HEK293 (cell line): Measurements from ENCODE around the gene RASA3.

Experiments used
- CTCF ChIA-PET: fragments of 350-600 bp; formaldehyde crosslinking; extraction: SDS; loops from one replicate; lab custom pipeline; 2021; ENCODE audit warnings: antibody characterized with exemption; lab: Yijun Ruan, JAX
- POLR2A ChIA-PET: fragments of 300-600 bp; formaldehyde crosslinking; extraction: SDS; loops from one replicate; lab custom pipeline; 2020; ENCODE audit warnings: antibody characterized with exemption, inconsistent platforms; lab: Yijun Ruan, JAX
- H3K27ac ChIP-seq: fragments of 200-500 bp; sonication (Bioruptor generic); 2 replicates; pipeline ENCODE4 v1.5.1; 2014; ENCODE audit warnings: low read depth, low read length, control low read depth, inconsistent platforms; ENCODE audit errors: extremely low read depth
- H3K36me3 ChIP-seq, 2 experiments: fragments of 200-500 bp in 1 of 2; sonication (Bioruptor generic) in 1 of 2; 1 replicate in 1 of 2; 2 replicates in 1 of 2; pipeline ENCODE4 v1.5.1; 2014 to 2017; ENCODE audit warnings: inconsistent platforms in 2 of 2, low read length in 2 of 2; ENCODE audit not compliant: control insufficient read depth in 2 of 2, insufficient read depth in 1 of 2
- H3K4me1 ChIP-seq: fragments of 200-500 bp; sonication (Bioruptor generic); 2 replicates; pipeline ENCODE4 v1.5.1; 2014; ENCODE audit warnings: mild to moderate bottlenecking, low read length, inconsistent platforms; ENCODE audit not compliant: control insufficient read depth, insufficient read depth
- H3K4me3 ChIP-seq: 2 replicates; pipeline ENCODE4 v1.5.1; 2011; ENCODE audit warnings: low read depth, mild to moderate bottlenecking, control low read depth, low read length, moderate library complexity
- H3K9me3 ChIP-seq: fragments of 200-500 bp; sonication (Bioruptor generic); 2 replicates; pipeline ENCODE4 v1.5.1; 2014; ENCODE audit warnings: low read depth, low read length, inconsistent platforms; ENCODE audit not compliant: control insufficient read depth, insufficient read depth
- GLI4 ChIP-seq: fragments of 450-650 bp; formaldehyde crosslinking; IDR thresholded peaks from 2 replicates; pipeline ENCODE4 v1.5.1; 2016; ENCODE audit warnings: missing biosample characterization, missing genetic modification characterization
- PRDM1 ChIP-seq: fragments of 450-650 bp; formaldehyde crosslinking; IDR thresholded peaks from 2 replicates; pipeline ENCODE4; 2016; ENCODE audit warnings: missing biosample characterization, missing genetic modification characterization
- SCRT1 ChIP-seq: fragments of 450-650 bp; formaldehyde crosslinking; IDR thresholded peaks from 2 replicates; pipeline ENCODE4 v1.5.1; 2016; ENCODE audit warnings: missing biosample characterization, missing genetic modification characterization, borderline replicate concordance
- SP3 ChIP-seq: fragments of 450-650 bp; formaldehyde crosslinking; IDR thresholded peaks from 2 replicates; pipeline ENCODE4 v1.5.1; 2016; ENCODE audit warnings: missing biosample characterization, missing genetic modification characterization
- ZNF214 ChIP-seq: fragments of 450-650 bp; formaldehyde crosslinking; IDR thresholded peaks from 2 replicates; pipeline ENCODE4 v1.5.1; 2017; ENCODE audit warnings: missing biosample characterization, mild to moderate bottlenecking, missing genetic modification characterization, borderline replicate concordance
- ZNF223 ChIP-seq: fragments of 450-650 bp; formaldehyde crosslinking; IDR thresholded peaks from 2 replicates; pipeline ENCODE4 v1.5.1; 2016; ENCODE audit warnings: missing biosample characterization, missing genetic modification characterization
- ZNF404 ChIP-seq: fragments of 450-650 bp; formaldehyde crosslinking; IDR thresholded peaks from 2 replicates; pipeline ENCODE4 v1.5.1; 2017; ENCODE audit warnings: missing biosample characterization, missing genetic modification characterization
- ZNF426 ChIP-seq: fragments of 450-650 bp; formaldehyde crosslinking; IDR thresholded peaks from 2 replicates; pipeline ENCODE4 v1.5.1; 2017; ENCODE audit warnings: missing biosample characterization, missing genetic modification characterization, mild to moderate bottlenecking, inconsistent platforms, moderate library complexity
- ZNF530 ChIP-seq: fragments of 450-650 bp; formaldehyde crosslinking; IDR thresholded peaks from 2 replicates; pipeline ENCODE4 v1.5.1; 2016; ENCODE audit warnings: low read depth, missing biosample characterization, missing genetic modification characterization
- ZNF626 ChIP-seq: fragments of 450-650 bp; sonication (Bioruptor Pico); formaldehyde crosslinking; IDR thresholded peaks from 2 replicates; pipeline ENCODE4 v1.5.1; 2018; ENCODE audit warnings: missing biosample characterization, missing genetic modification characterization, inconsistent platforms
- ZNF660 ChIP-seq: fragments of 450-650 bp; IDR thresholded peaks from 2 replicates; pipeline ENCODE4 v1.5.1; 2018; ENCODE audit warnings: missing biosample characterization, mild to moderate bottlenecking, missing genetic modification characterization
- ZNF670 ChIP-seq: fragments of 450-650 bp; formaldehyde crosslinking; IDR thresholded peaks from 2 replicates; pipeline ENCODE4 v1.5.1; 2016; ENCODE audit warnings: missing biosample characterization, missing genetic modification characterization, low read depth
- ZNF768 ChIP-seq: fragments of 450-650 bp; formaldehyde crosslinking; IDR thresholded peaks from 2 replicates; pipeline ENCODE4 v1.5.1; 2018; ENCODE audit warnings: missing biosample characterization, mild to moderate bottlenecking, missing genetic modification characterization
- TF ChIP-seq, protein P1 (sequence below): fragments of 450-650 bp; formaldehyde crosslinking; IDR thresholded peaks from 2 replicates; pipeline ENCODE4 v1.5.1; 2016; ENCODE audit warnings: missing biosample characterization, missing genetic modification characterization, low read depth
- TF ChIP-seq, protein P2 (sequence below): fragments of 450-650 bp; formaldehyde crosslinking; IDR thresholded peaks from 2 replicates; pipeline ENCODE4 v1.5.1; 2016; ENCODE audit warnings: missing biosample characterization, missing genetic modification characterization, low read depth
- TF ChIP-seq, protein P3 (sequence below): fragments of 450-650 bp; formaldehyde crosslinking; IDR thresholded peaks from 2 replicates; pipeline ENCODE4 v1.5.1; 2016; ENCODE audit warnings: missing biosample characterization, missing genetic modification characterization
- TF ChIP-seq, protein P4 (sequence below): fragments of 450-650 bp; formaldehyde crosslinking; IDR thresholded peaks from 2 replicates; pipeline ENCODE4 v1.5.1; 2016; ENCODE audit warnings: missing biosample characterization, missing genetic modification characterization
- TF ChIP-seq, protein P5 (sequence below): fragments of 450-650 bp; formaldehyde crosslinking; IDR thresholded peaks from 2 replicates; pipeline ENCODE4 v1.5.1; 2017; ENCODE audit warnings: missing biosample characterization, missing genetic modification characterization
- TF ChIP-seq, protein P6 (sequence below): fragments of 450-650 bp; IDR thresholded peaks from 2 replicates; pipeline ENCODE4 v1.5.1; 2018; ENCODE audit warnings: missing biosample characterization, mild to moderate bottlenecking, missing genetic modification characterization
- TF ChIP-seq, protein P7 (sequence below): fragments of 450-650 bp; formaldehyde crosslinking; IDR thresholded peaks from 2 replicates; pipeline ENCODE4 v1.5.1; 2016; ENCODE audit warnings: missing biosample characterization, missing genetic modification characterization

Gene RASA3

DNA sequence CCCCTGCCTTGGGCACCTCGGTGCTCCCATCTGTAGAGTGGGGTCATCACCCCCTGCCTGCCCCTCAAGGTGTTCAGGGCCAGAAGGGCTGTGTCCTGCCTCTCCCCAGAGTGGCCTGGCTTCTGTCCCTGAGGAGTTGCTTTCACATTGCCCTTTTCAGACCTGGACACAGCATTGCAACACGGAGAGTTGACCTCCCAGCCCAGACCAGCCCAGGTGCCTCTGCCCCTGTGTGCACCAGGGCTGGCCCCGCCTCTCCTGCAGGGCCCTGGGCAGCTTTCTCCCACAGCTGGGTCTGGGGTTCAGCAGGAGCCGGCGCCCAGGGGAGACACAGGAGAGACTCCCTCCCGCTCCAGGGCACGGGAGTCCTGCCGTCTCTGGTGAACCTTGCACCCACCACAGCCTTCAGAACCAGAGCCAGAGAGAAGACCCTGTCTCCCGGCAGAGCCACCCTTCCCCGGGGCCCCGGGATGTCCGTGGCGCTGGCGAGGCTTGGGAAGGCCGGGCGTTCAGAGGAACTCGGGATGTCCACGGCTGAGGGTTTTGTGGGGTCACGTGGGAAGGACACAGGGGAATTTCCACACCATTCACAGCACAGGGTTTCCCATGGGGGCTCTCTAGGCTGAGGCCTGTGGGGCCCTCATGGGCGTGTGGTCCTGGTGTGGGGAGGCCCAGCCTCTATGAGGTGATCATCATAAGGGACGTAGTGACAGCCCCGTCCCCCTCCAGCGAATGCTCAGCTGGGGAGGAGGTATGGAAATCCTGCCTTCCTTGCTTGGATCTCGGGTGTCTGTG, 181.8 kb downstream of the RASA3 start:
- no peaks in the 10 kb centered on the region for H3K36me3 ChIP-seq
- H3K27ac ChIP-seq = no peak overlapping the region
- no peaks in the 10 kb centered on the region for H3K4me1 ChIP-seq
- CTCF ChIA-PET = interaction anchor here (0.6 kb wide), 1 partner anchor 220 kb away, joined by 4 read pairs; no protein-coding TSS in a partner anchor
- no peaks in the 10 kb centered on the region for H3K9me3 ChIP-seq
- no peak overlapping the region for H3K4me3 ChIP-seq
- POLR2A ChIA-PET = no interaction called here
- TF ChIP-seq, protein P1, sequence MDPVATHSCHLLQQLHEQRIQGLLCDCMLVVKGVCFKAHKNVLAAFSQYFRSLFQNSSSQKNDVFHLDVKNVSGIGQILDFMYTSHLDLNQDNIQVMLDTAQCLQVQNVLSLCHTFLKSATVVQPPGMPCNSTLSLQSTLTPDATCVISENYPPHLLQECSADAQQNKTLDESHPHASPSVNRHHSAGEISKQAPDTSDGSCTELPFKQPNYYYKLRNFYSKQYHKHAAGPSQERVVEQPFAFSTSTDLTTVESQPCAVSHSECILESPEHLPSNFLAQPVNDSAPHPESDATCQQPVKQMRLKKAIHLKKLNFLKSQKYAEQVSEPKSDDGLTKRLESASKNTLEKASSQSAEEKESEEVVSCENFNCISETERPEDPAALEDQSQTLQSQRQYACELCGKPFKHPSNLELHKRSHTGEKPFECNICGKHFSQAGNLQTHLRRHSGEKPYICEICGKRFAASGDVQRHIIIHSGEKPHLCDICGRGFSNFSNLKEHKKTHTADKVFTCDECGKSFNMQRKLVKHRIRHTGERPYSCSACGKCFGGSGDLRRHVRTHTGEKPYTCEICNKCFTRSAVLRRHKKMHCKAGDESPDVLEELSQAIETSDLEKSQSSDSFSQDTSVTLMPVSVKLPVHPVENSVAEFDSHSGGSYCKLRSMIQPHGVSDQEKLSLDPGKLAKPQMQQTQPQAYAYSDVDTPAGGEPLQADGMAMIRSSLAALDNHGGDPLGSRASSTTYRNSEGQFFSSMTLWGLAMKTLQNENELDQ = no peak
- TF ChIP-seq SP3 (tag by site-specific recombination) = no peak
- no peak for TF ChIP-seq ZNF530 (tag by site-specific recombination)
- TF ChIP-seq ZNF670 (tag by site-specific recombination) = no peak
- TF ChIP-seq, protein P2, sequence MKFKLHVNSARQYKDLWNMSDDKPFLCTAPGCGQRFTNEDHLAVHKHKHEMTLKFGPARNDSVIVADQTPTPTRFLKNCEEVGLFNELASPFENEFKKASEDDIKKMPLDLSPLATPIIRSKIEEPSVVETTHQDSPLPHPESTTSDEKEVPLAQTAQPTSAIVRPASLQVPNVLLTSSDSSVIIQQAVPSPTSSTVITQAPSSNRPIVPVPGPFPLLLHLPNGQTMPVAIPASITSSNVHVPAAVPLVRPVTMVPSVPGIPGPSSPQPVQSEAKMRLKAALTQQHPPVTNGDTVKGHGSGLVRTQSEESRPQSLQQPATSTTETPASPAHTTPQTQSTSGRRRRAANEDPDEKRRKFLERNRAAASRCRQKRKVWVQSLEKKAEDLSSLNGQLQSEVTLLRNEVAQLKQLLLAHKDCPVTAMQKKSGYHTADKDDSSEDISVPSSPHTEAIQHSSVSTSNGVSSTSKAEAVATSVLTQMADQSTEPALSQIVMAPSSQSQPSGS (tag by site-specific recombination) = no peak
- TF ChIP-seq, protein P3, sequence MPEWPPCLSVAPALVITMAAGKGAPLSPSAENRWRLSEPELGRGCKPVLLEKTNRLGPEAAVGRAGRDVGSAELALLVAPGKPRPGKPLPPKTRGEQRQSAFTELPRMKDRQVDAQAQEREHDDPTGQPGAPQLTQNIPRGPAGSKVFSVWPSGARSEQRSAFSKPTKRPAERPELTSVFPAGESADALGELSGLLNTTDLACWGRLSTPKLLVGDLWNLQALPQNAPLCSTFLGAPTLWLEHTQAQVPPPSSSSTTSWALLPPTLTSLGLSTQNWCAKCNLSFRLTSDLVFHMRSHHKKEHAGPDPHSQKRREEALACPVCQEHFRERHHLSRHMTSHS (tag by site-specific recombination) = no peak
- TF ChIP-seq ZNF626 (tag by site-specific recombination) = no peak

DNA sequence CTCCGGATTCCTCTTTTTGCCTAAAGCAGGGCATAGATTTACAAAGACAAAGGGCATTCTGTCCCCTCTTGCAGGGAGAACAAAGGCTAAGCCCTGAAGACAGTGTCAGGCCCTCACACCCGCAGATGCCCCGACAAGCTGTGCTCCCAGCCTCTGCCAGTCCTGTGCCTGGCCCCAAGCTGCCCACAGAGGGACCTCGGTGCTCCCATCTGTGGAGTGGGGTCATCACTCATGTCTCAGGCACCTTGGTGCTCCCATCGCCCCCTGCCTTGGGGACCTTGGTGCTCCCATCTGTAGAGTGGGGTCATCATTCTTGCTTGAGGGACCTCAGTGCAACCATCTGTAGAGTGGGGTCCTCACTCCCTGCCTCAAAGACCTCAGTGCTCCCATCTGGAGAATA, 182.9 kb downstream of the RASA3 start:
- no peak overlapping the region for H3K27ac ChIP-seq
- POLR2A ChIA-PET = no interaction called here
- H3K9me3 ChIP-seq = no peaks in the 10 kb centered on the region
- no peaks in the 10 kb centered on the region for H3K4me1 ChIP-seq
- no peaks in the 10 kb centered on the region for H3K36me3 ChIP-seq
- CTCF ChIA-PET = no interaction called here
- H3K4me3 ChIP-seq = no peak overlapping the region
- TF ChIP-seq, protein P4, sequence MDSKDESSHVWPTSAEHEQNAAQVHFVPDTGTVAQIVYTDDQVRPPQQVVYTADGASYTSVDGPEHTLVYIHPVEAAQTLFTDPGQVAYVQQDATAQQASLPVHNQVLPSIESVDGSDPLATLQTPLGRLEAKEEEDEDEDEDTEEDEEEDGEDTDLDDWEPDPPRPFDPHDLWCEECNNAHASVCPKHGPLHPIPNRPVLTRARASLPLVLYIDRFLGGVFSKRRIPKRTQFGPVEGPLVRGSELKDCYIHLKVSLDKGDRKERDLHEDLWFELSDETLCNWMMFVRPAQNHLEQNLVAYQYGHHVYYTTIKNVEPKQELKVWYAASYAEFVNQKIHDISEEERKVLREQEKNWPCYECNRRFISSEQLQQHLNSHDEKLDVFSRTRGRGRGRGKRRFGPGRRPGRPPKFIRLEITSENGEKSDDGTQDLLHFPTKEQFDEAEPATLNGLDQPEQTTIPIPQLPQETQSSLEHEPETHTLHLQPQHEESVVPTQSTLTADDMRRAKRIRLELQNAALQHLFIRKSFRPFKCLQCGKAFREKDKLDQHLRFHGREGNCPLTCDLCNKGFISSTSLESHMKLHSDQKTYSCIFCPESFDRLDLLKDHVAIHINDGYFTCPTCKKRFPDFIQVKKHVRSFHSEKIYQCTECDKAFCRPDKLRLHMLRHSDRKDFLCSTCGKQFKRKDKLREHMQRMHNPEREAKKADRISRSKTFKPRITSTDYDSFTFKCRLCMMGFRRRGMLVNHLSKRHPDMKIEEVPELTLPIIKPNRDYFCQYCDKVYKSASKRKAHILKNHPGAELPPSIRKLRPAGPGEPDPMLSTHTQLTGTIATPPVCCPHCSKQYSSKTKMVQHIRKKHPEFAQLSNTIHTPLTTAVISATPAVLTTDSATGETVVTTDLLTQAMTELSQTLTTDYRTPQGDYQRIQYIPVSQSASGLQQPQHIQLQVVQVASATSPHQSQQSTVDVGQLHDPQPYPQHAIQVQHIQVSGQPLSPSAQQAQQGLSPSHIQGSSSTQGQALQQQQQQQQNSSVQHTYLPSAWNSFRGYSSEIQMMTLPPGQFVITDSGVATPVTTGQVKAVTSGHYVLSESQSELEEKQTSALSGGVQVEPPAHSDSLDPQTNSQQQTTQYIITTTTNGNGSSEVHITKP (tag by site-specific recombination) = no peak
- TF ChIP-seq PRDM1 (tag by site-specific recombination) = no peak
- TF ChIP-seq, protein P5, sequence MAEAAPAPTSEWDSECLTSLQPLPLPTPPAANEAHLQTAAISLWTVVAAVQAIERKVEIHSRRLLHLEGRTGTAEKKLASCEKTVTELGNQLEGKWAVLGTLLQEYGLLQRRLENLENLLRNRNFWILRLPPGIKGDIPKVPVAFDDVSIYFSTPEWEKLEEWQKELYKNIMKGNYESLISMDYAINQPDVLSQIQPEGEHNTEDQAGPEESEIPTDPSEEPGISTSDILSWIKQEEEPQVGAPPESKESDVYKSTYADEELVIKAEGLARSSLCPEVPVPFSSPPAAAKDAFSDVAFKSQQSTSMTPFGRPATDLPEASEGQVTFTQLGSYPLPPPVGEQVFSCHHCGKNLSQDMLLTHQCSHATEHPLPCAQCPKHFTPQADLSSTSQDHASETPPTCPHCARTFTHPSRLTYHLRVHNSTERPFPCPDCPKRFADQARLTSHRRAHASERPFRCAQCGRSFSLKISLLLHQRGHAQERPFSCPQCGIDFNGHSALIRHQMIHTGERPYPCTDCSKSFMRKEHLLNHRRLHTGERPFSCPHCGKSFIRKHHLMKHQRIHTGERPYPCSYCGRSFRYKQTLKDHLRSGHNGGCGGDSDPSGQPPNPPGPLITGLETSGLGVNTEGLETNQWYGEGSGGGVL (tag by site-specific recombination) = no peak
- TF ChIP-seq ZNF404 (tag by site-specific recombination) = no peak
- TF ChIP-seq, protein P6, sequence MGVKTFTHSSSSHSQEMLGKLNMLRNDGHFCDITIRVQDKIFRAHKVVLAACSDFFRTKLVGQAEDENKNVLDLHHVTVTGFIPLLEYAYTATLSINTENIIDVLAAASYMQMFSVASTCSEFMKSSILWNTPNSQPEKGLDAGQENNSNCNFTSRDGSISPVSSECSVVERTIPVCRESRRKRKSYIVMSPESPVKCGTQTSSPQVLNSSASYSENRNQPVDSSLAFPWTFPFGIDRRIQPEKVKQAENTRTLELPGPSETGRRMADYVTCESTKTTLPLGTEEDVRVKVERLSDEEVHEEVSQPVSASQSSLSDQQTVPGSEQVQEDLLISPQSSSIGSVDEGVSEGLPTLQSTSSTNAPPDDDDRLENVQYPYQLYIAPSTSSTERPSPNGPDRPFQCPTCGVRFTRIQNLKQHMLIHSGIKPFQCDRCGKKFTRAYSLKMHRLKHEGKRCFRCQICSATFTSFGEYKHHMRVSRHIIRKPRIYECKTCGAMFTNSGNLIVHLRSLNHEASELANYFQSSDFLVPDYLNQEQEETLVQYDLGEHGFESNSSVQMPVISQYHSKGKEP (tag by site-specific recombination) = no peak
- no peak for TF ChIP-seq SCRT1 (tag by site-specific recombination)
- no peak for TF ChIP-seq ZNF426 (tag by site-specific recombination)
- TF ChIP-seq, protein P7, sequence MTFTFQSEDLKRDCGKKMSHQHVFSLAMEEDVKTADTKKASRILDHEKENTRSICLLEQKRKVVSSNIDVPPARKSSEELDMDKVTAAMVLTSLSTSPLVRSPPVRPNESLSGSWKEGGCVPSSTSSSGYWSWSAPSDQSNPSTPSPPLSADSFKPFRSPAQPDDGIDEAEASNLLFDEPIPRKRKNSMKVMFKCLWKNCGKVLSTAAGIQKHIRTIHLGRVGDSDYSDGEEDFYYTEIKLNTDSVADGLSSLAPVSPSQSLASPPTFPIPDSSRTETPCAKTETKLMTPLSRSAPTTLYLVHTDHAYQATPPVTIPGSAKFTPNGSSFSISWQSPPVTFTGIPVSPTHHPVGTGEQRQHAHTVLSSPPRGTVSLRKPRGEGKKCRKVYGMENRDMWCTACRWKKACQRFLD (tag by site-specific recombination) = no peak
- TF ChIP-seq ZNF660 = no peak
- no peak for TF ChIP-seq ZNF214 (tag by site-specific recombination)
- TF ChIP-seq GLI4 = no peak
- TF ChIP-seq ZNF223 = no peak
- no peak for TF ChIP-seq ZNF768 (tag by site-specific recombination)
